HG02840 (cell line): ENCODE measurements around the gene SEMA5A.

Experiments
- ATAC-seq: cut with Tn5 transposase; IDR thresholded peaks from one replicate; pipeline ENCODE4 v1.9.1; 2021; ENCODE audit warnings: mild to moderate bottlenecking, moderate library complexity, moderate number of reproducible peaks; ENCODE audit not compliant: unreplicated experiment, low FRiP score

The SEMA5A gene

DNA sequence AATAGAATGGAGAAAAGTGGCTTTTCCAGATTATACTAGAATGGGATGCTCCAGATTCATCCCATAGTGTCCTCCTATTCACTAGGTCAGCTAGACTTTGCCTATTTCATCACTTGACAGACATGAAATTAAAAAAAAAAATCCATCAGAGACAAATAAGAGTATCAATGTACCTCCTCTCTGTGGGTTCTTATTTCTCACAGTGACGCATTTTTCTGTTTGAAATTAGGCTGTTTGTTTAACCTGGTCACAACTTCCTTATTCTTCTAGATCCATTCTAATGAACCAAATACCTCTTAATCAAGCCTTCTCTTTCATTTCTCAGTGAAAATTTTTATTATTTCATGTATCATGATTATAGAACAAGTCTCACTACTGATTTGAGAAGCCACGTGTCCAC, 305.4 kb downstream of the SEMA5A start:
- no peak for ATAC-seq

GRCh38 chr5:9239626-9240025, 306.2 kb downstream of the SEMA5A start:
- no peak for ATAC-seq

DNA sequence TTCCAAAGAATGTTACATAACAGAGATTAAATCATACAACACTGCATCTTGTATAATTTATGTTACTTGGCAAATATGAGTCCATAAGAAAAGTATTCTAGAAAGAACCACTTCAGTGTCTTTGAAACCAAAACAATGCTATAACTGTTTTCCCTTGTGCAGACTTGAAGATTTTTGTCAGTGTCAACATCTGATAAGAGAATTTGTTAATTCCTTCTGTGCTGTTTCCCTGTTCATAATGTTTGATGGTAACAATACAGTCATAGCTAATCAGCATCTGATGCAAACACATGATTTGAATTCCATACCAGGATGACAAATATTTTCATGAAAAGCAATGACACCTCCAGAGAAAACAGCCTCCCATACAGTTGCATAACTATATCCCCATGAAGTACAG, 306.8 kb downstream of the SEMA5A start:
- ATAC-seq, result no peak

GRCh38 chr5:9233712-9234111, 312.2 kb downstream of the SEMA5A start:
- no peak for ATAC-seq

- ATAC-seq, result no peak
These were observed 312.8 kb downstream of the SEMA5A start for GRCh38 chr5:9233035-9233434.

GRCh38 chr5:9231842-9232241, 314.0 kb downstream of the SEMA5A start:
- no peak for ATAC-seq

GRCh38 chr5:9230355-9230754, 315.5 kb downstream of the SEMA5A start:
- ATAC-seq, result no peak

GRCh38 chr5:9226016-9226536, 319.8 kb downstream of the SEMA5A start:
- no peak for ATAC-seq

- ATAC-seq, result no peak
These were observed 323.6 kb downstream of the SEMA5A start for GRCh38 chr5:9222054-9222976.

- ATAC-seq, result no peak
These were observed 327.5 kb downstream of the SEMA5A start for GRCh38 chr5:9218358-9218757.

- ATAC-seq, result no peak
These were observed 333.3 kb downstream of the SEMA5A start for GRCh38 chr5:9212605-9213004.

- no peak for ATAC-seq
These were observed 335.9 kb downstream of the SEMA5A start for GRCh38 chr5:9209846-9210492.

GRCh38 chr5:9207817-9208418, 338.0 kb downstream of the SEMA5A start:
- ATAC-seq, result no peak

GRCh38 chr5:9202636-9203035, 343.2 kb downstream of the SEMA5A start:
- ATAC-seq, result no peak

DNA sequence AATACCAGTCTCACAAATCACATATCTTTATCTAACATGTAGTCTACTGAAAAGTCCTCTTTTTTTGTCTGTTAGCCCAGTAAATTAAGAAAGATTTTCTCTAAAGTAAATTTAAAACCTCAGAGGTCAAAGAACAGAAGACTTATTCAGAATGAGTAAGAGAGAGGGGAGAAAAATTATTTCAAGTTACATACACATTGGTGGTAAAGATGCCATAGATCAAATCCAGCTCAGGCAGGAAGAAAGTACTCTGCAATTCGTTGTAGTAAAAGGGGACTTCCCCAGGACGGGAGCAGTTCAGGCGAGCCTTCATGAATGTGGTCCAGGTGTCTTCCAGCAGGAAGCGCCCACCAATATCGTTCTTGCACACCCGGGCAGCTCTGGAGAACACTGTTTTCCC, 344.1 kb downstream of the SEMA5A start:
- ATAC-seq, result no peak

GRCh38 chr5:9201011-9201410, 344.9 kb downstream of the SEMA5A start:
- no peak for ATAC-seq

DNA sequence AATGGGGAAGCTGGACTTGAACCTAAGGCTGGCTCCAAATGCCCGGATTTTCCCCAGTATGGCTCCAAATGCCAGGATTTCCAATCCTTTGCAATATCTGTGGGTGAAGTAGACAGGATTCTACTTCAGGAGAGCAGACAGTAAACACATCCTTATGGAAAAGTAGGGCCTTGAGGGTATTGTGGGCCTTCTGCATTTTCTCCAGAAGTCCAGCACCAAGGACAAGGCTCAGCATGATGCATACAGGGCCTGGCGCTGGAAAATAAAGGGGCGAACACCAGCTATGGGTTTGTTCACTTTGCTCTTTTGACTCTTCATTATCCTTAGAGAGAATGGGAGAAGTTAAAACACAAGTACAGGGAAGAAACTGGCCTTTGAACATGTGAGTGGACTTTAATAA, 347.5 kb downstream of the SEMA5A start:
- no peak for ATAC-seq

DNA sequence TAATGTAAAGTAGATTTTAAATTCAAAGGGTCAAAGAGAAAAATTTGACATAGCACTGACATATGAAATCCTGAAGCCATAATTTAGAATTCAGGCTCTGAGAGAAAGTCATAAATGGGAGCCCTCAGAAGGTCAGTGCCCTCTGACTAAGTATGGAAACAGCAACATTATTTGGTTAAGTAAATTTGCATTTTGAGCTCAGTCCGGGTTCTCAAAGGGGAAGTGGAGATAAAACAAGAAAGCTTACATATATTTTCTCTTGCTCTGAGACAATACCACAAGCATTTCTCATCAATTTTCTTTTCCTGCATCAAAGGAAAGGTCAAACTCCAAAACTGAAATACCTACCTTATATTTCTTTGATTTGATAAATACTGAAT, 348.0 kb downstream of the SEMA5A start:
- peak; percentile 88 for ATAC-seq

DNA sequence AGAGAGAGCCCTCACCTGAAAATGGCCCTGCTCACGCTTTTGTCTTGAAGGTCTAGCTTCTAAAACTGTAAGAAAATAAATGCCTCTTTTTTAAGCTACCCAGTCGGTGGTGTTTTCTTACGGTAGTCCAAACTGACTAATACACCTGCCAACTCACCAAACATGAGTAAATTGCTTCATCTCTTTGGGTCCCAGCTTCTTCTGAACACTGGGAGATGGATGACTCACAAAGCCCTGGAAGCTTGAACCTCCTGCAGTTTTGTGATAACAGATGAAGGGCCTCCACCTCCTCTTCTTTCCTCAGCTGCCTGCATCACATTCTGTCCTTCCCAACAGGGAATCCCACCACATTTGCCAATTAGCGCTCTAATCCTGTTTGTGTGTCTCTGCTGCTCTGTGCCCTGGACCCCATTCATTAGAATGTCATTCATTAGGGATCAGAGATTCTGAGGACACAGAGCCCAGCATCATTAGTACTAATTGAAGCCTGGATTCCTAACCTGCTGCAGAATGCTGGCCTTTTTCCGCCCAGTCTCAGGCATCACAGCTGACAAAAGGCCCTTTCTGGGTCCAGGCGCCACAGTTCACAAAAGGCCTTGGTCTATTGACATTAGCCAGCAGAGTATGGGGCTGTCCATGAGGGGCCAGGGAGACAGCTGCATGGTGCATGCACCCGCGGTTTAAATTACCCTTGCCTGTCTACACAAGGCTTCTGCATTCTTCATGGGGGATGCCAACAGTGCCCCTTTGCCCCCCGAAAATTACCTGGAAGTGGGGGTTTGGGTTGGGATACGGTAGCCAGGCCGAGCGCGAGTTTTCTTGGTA, 349.3 kb downstream of the SEMA5A start:
- ATAC-seq, result no peak

DNA sequence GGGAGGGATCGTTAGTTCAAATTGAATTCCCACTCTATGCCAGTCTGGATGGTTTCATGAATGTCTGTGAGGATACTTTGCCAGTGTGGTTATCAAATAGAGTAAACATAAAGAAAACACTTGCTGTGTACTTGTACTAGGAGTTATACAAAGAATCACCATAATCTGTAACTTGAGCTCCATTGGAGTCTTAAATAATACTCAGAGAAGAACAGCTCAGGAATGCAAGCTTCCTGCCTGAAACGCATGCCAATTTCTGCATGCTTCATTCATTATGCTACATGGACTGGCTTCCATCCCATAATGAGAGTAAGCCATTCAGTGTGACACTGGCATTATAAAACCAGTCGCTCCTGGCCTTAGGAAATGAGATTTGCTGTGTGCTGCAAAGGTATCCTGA, 351.4 kb downstream of the SEMA5A start:
- no peak for ATAC-seq
